Measurements from ENCODE around the gene TAAR9. TPM values are rescaled to one million over a fixed set of nuclear protein-coding genes. Genes with fewer than 3 reads are reported as not detected.

Gene TAAR9
- polyA plus RNA-seq, 1 of the 3 experiments (the other 2 are of a cell fraction), result not detected

GRCh38 chr6:132544826-132545225, 6.7 kb downstream of the TAAR9 start (continued):
- no peak for TF ChIP-seq PBX3 (IDR thresholded peaks at IDR 0.05)
- TF ChIP-seq SMC3 (IDR thresholded peaks at IDR 0.05; ENCODE audit: low read depth, low read length), result no peak
- no peak for TF ChIP-seq RCOR1 (IDR thresholded peaks at IDR 0.05; ENCODE audit: low read length)
- TF ChIP-seq GABPA (IDR thresholded peaks at IDR 0.05; ENCODE audit: low read depth), result no peak
- TF ChIP-seq MXI1 (IDR thresholded peaks at IDR 0.05; ENCODE audit: low read depth, low read length), result no peak
- TF ChIP-seq CHD2 (IDR thresholded peaks at IDR 0.05; ENCODE audit: low read length, partially characterized antibody), result no peak

- H3K27ac ChIP-seq (ENCODE audit: low read depth in 2 of 2, low read length in 1 of 2), result no peak overlapping the region
Measured at GRCh38 chr6:132548746-132549463, 10.8 kb downstream of the TAAR9 start.

GRCh38 chr6:132551214-132551613, 13.1 kb downstream of the TAAR9 start:
- 0% methylated on average over 4 of the region's 4 CpGs for WGBS (ENCODE audit: low lambda C conversion rate)
- Histone ChIP-seq H3K9me3 (no peaks in the 10 kb centered on the region), H3K27me3 (ENCODE audit: insufficient read depth) (peaks cover 18% of the 10 kb centered on the region), H3K27ac (ENCODE audit: low read depth in 2 of 2, low read length in 1 of 2) (no peak overlapping the region), H3K9ac (no peak overlapping the region), H3K4me2 (no peak overlapping the region), H3K9me2 (no peaks in the 10 kb centered on the region), H3K4me3 (ENCODE audit: low read depth in 2 of 2, low read length in 1 of 2) (no peak overlapping the region), H3K4me1 (ENCODE audit: control insufficient read depth in 1 of 2, insufficient read depth in 2 of 2, low read depth in 1 of 2, low read length in 1 of 2) (no peaks in the 10 kb centered on the region), H3K79me2 (ENCODE audit: insufficient read depth) (no peaks in the 10 kb centered on the region), H4K20me1 (ENCODE audit: insufficient read depth) (no peaks in the 10 kb centered on the region), H2AFZ (ENCODE audit: low read depth) (no peak overlapping the region), H3K36me3 (replicated peaks in 1 of 2; ENCODE audit: control insufficient read depth in 1 of 2, insufficient read depth in 2 of 2, low read length in 1 of 2) (no peaks in the 10 kb centered on the region), H3F3A (replicated peaks; ENCODE audit: insufficient read depth) (no peaks in the 10 kb centered on the region)
- TF ChIP-seq NFIC (IDR thresholded peaks at IDR 0.05; ENCODE audit: borderline replicate concordance) (no peak), GABPA (IDR thresholded peaks at IDR 0.05; ENCODE audit: low read depth) (no peak), PBX3 (IDR thresholded peaks at IDR 0.05) (no peak), YY1 (IDR thresholded peaks at IDR 0.05; ENCODE audit: low read depth) (no peak), EP300 (IDR thresholded peaks at IDR 0.05; ENCODE audit: borderline replicate concordance in 1 of 2, low read depth in 1 of 2, low read length in 1 of 2) (no peak), RCOR1 (IDR thresholded peaks at IDR 0.05; ENCODE audit: low read length) (no peak), MXI1 (IDR thresholded peaks at IDR 0.05; ENCODE audit: low read depth, low read length) (no peak)
- ChIA-PET POLR2A (no interaction called here), CTCF (interaction anchor here (2.9 kb wide), 1 partner anchor 21 kb away, joined by 11 read pairs; no protein-coding TSS in a partner anchor)
- DNase-seq, result no peak

More at GRCh38 chr6:132548746-132549463, 10.8 kb downstream of the TAAR9 start:
- no peak overlapping the region for H3K4me3 ChIP-seq (ENCODE audit: low read depth in 2 of 2, low read length in 1 of 2)
- H3K4me1 ChIP-seq (ENCODE audit: control insufficient read depth in 1 of 2, insufficient read depth in 2 of 2, low read depth in 1 of 2, low read length in 1 of 2), result no peaks in the 10 kb centered on the region
- H3K4me2 ChIP-seq, result no peak overlapping the region
- H2AFZ ChIP-seq (ENCODE audit: low read depth), result no peak overlapping the region
- no peaks in the 10 kb centered on the region for H3F3A ChIP-seq (replicated peaks; ENCODE audit: insufficient read depth)
- WGBS (ENCODE audit: low lambda C conversion rate), result 2% methylated on average over 3 of the region's 4 CpGs
- ChIA-PET POLR2A (no interaction called here), CTCF (no interaction called here)
- H3K9me2 ChIP-seq, result no peaks in the 10 kb centered on the region
- no peaks in the 10 kb centered on the region for H3K79me2 ChIP-seq (ENCODE audit: insufficient read depth)
- no peaks in the 10 kb centered on the region for H3K9me3 ChIP-seq
- no peaks in the 10 kb centered on the region for H3K36me3 ChIP-seq (replicated peaks in 1 of 2; ENCODE audit: control insufficient read depth in 1 of 2, insufficient read depth in 2 of 2, low read length in 1 of 2)
- H3K9ac ChIP-seq, result no peak overlapping the region
- H3K27me3 ChIP-seq (ENCODE audit: insufficient read depth), result peaks cover 26% of the 10 kb centered on the region
- DNase-seq, result no peak
- no peak for TF ChIP-seq EZH2phosphoT487 (IDR thresholded peaks at IDR 0.05; ENCODE audit: borderline replicate concordance, low read depth)
- no peak for TF ChIP-seq NFIC (IDR thresholded peaks at IDR 0.05; ENCODE audit: borderline replicate concordance)
- TF ChIP-seq MEF2A (IDR thresholded peaks at IDR 0.05; ENCODE audit: borderline replicate concordance, low read depth), result no peak
- TF ChIP-seq MAX (IDR thresholded peaks at IDR 0.05; ENCODE audit: low read depth), result no peak
- no peak for TF ChIP-seq USF2 (IDR thresholded peaks at IDR 0.05; ENCODE audit: borderline replicate concordance, low read depth, low read length)
- no peak for TF ChIP-seq GABPA (IDR thresholded peaks at IDR 0.05; ENCODE audit: low read depth)
- TF ChIP-seq RFX5 (IDR thresholded peaks at IDR 0.05; ENCODE audit: low read length), result no peak
- no peak for TF ChIP-seq TAF1 (IDR thresholded peaks at IDR 0.05; ENCODE audit: borderline replicate concordance, low read depth, low read length)
- TF ChIP-seq EP300 (IDR thresholded peaks at IDR 0.05; ENCODE audit: borderline replicate concordance in 1 of 2, low read depth in 1 of 2, low read length in 1 of 2), result no peak
- no peak for TF ChIP-seq JUND (IDR thresholded peaks at IDR 0.05)
- H4K20me1 ChIP-seq (ENCODE audit: insufficient read depth), result no peaks in the 10 kb centered on the region

Measured in SK-N-SH (cell line).